Measurements from ENCODE around the gene NGEF. TPM values are rescaled to one million over a fixed set of nuclear protein-coding genes. Genes with fewer than 3 reads are reported as not detected.

Gene NGEF
- total RNA-seq, 1 experiment from 2014 or later = 5.4 TPM

DNA sequence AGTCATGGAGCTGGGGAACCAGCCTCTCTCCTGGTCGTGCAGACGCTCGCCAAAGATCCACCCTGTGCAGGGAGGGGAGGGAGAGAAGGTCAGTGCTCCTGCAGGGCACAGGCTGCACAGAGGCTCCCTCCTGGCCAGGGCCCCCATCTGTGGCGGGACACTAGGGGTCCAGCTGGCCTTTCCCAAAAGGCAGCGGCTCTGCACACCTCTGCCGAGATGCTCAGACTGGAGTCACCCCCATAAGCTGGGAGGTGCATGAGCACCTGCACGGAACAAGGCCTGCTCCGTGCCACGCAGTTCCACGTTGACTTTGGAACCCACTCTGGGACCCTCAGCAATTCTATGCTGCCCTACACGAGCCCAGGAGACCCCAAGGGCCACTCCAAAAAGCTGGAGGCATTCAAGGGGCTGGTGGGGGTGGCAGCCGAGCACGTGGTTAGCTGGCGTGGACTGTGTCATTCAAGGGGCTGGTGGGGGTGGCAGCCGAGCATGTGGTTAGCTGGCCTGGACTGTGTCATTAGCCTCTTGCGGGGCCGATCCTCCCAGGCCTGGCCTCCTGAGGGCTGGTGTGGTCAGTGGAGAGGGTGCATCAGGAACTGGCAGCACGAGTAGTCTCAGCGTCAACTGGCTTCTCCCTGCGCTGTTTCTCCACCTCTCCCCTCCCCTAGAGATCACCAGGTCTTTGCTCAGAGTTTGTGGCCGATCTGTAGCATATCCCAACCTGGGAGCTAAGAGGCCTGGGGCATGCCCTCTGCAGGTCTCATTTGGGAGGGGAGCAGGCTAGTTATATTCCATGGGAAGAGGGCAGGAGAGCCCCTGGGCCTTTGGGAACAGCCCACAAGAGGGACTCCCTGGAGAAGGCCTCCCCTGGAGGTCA, 133.2 kb downstream of the NGEF start (continued):
- TF ChIP-seq, protein P1, sequence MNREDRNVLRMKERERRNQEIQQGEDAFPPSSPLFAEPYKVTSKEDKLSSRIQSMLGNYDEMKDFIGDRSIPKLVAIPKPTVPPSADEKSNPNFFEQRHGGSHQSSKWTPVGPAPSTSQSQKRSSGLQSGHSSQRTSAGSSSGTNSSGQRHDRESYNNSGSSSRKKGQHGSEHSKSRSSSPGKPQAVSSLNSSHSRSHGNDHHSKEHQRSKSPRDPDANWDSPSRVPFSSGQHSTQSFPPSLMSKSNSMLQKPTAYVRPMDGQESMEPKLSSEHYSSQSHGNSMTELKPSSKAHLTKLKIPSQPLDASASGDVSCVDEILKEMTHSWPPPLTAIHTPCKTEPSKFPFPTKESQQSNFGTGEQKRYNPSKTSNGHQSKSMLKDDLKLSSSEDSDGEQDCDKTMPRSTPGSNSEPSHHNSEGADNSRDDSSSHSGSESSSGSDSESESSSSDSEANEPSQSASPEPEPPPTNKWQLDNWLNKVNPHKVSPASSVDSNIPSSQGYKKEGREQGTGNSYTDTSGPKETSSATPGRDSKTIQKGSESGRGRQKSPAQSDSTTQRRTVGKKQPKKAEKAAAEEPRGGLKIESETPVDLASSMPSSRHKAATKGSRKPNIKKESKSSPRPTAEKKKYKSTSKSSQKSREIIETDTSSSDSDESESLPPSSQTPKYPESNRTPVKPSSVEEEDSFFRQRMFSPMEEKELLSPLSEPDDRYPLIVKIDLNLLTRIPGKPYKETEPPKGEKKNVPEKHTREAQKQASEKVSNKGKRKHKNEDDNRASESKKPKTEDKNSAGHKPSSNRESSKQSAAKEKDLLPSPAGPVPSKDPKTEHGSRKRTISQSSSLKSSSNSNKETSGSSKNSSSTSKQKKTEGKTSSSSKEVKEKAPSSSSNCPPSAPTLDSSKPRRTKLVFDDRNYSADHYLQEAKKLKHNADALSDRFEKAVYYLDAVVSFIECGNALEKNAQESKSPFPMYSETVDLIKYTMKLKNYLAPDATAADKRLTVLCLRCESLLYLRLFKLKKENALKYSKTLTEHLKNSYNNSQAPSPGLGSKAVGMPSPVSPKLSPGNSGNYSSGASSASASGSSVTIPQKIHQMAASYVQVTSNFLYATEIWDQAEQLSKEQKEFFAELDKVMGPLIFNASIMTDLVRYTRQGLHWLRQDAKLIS (CRISPR knock-in tag; IDR thresholded peaks at IDR 0.05; ENCODE audit: borderline replicate concordance) = no peak
- no peak for TF ChIP-seq ELF4 (CRISPR knock-in tag; IDR thresholded peaks at IDR 0.05; ENCODE audit: low read depth)
- TF ChIP-seq, protein P2, sequence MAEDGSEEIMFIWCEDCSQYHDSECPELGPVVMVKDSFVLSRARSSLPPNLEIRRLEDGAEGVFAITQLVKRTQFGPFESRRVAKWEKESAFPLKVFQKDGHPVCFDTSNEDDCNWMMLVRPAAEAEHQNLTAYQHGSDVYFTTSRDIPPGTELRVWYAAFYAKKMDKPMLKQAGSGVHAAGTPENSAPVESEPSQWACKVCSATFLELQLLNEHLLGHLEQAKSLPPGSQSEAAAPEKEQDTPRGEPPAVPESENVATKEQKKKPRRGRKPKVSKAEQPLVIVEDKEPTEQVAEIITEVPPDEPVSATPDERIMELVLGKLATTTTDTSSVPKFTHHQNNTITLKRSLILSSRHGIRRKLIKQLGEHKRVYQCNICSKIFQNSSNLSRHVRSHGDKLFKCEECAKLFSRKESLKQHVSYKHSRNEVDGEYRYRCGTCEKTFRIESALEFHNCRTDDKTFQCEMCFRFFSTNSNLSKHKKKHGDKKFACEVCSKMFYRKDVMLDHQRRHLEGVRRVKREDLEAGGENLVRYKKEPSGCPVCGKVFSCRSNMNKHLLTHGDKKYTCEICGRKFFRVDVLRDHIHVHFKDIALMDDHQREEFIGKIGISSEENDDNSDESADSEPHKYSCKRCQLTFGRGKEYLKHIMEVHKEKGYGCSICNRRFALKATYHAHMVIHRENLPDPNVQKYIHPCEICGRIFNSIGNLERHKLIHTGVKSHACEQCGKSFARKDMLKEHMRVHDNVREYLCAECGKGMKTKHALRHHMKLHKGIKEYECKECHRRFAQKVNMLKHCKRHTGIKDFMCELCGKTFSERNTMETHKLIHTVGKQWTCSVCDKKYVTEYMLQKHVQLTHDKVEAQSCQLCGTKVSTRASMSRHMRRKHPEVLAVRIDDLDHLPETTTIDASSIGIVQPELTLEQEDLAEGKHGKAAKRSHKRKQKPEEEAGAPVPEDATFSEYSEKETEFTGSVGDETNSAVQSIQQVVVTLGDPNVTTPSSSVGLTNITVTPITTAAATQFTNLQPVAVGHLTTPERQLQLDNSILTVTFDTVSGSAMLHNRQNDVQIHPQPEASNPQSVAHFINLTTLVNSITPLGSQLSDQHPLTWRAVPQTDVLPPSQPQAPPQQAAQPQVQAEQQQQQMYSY (CRISPR knock-in tag; IDR thresholded peaks at IDR 0.05) = no peak
- TF ChIP-seq FOXP1 (CRISPR knock-in tag; IDR thresholded peaks at IDR 0.05; ENCODE audit: borderline replicate concordance) = no peak
- TF ChIP-seq ZNF121 (CRISPR knock-in tag; IDR thresholded peaks at IDR 0.05) = no peak

DNA sequence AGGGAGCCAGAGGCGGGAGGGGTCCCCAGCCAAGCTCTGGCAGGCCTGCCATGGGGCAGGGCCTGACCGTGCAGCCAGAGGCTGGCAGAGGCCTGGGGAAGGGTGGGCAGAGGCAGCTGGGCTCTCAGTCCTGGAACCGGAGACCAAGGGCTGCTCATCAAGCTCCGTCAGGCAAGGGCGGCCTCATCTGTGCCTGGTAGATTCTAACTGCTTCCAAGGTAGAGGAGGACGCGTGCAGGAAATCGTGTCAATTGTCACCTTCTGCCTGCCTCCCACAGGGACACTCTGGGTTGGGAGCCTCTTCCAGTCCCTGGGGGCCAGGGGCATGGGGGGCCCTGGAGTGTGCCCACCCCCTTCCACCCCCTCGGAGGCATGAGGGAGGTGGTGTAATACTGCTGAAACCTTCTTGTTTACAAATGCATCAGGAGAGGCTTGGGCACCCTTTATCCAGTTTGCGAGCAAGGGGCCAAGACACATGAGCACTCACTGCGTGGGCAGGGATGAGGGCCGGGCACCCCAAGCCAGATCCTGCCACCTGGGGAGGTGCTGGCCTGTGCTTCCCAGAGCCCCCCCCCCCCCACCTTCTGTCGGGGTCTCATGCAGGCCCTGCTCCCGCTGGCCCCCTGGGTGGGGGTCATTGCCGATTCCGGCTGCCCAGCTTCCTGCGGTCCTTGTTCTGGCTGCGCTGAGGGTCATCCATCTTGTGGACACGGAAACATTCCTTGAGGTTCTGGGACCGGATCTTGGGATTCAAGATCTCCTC, 134.0 kb downstream of the NGEF start:
- no peak overlapping the region for H3K27ac Mint-ChIP-seq
- ChIA-PET CTCF (interaction anchor here (1.5 kb wide), 1 partner anchor 180 kb away, joined by 5 read pairs; the partner anchor contains the start of gene INPP5D), POLR2A (no interaction called here)
- H3K36me3 Mint-ChIP-seq = no peaks in the 10 kb centered on the region
- peak; percentile 18; the same call in 1 of the 2 replicates for TF ChIP-seq GABPB1 (CRISPR knock-in tag; IDR thresholded peaks at IDR 0.05)
- TF ChIP-seq, protein P3, sequence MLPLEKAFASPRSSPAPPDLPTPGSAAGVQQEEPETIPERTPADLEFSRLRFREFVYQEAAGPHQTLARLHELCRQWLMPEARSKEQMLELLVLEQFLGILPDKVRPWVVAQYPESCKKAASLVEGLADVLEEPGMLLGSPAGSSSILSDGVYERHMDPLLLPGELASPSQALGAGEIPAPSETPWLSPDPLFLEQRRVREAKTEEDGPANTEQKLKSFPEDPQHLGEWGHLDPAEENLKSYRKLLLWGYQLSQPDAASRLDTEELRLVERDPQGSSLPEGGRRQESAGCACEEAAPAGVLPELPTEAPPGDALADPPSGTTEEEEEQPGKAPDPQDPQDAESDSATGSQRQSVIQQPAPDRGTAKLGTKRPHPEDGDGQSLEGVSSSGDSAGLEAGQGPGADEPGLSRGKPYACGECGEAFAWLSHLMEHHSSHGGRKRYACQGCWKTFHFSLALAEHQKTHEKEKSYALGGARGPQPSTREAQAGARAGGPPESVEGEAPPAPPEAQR (CRISPR knock-in tag; IDR thresholded peaks at IDR 0.05) = no peak
- no peaks in the 10 kb centered on the region for H3K9me3 Mint-ChIP-seq
- H3K27me3 Mint-ChIP-seq (ENCODE audit: low read depth) = peaks cover 28% of the 10 kb centered on the region
- DNase-seq (ENCODE audit: low spot score) (no peak), ATAC-seq (no peak)
- H3K4me3 Mint-ChIP-seq = no peak overlapping the region
- no peaks in the 10 kb centered on the region for H3K4me1 Mint-ChIP-seq

DNA sequence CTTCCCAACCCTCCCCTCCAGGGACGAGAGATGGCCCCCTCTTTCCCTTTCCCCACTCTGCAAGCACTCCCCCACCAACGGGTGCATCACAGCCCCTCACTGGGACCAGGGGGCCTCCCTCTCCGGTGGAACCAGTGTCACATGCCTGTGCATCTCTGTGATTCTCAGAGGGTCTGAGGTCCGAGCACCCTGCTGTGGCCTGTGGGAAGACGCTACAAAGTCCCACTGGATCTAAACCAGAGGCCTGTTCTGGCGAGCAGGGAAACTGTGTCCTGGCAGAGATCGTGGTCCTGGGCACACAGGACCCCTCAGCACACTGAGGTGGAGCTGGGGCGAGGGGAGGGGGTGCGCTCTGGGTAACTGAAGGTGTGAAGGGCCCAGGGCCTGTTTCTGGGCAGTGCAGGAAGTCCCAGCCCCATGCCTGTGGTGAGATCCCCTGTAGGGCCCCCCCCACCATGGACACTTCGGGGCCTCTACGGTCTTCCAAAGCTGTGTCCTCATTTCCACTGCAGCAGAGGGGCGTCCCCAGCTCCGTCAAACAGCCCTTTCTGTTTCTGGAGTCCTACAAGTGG, 135.0 kb downstream of the NGEF start:
- peak overlapping the region; percentile 43 for H3K4me3 Mint-ChIP-seq
- no peaks in the 10 kb centered on the region for H3K36me3 Mint-ChIP-seq
- no peak for TF ChIP-seq ZNF416 (CRISPR knock-in tag; IDR thresholded peaks at IDR 0.05)
- no peak for TF ChIP-seq ZNF396 (CRISPR knock-in tag; IDR thresholded peaks at IDR 0.05; ENCODE audit: borderline replicate concordance)
- no peak for TF ChIP-seq SOX15 (CRISPR knock-in tag; IDR thresholded peaks at IDR 0.05)
- TF ChIP-seq OVOL2 (CRISPR knock-in tag; IDR thresholded peaks at IDR 0.05; ENCODE audit: borderline replicate concordance) = no peak
- no peak for TF ChIP-seq ZNF317 (CRISPR knock-in tag; IDR thresholded peaks at IDR 0.05; ENCODE audit: borderline replicate concordance, low read depth)
- ChIA-PET POLR2A (interaction anchor here (0.5 kb wide), 1 partner anchor 95 kb away, joined by 3 read pairs; no protein-coding TSS in a partner anchor), CTCF (no interaction called here)
- ATAC-seq = no peak
- no peaks in the 10 kb centered on the region for H3K9me3 Mint-ChIP-seq
- peaks cover 28% of the 10 kb centered on the region for H3K27me3 Mint-ChIP-seq (ENCODE audit: low read depth)
- no peak for DNase-seq (ENCODE audit: low spot score)
- no peak overlapping the region for H3K27ac Mint-ChIP-seq
- no peaks in the 10 kb centered on the region for H3K4me1 Mint-ChIP-seq
